ENCODE data around the gene ZNF536.

ZNF536 gene

DNA sequence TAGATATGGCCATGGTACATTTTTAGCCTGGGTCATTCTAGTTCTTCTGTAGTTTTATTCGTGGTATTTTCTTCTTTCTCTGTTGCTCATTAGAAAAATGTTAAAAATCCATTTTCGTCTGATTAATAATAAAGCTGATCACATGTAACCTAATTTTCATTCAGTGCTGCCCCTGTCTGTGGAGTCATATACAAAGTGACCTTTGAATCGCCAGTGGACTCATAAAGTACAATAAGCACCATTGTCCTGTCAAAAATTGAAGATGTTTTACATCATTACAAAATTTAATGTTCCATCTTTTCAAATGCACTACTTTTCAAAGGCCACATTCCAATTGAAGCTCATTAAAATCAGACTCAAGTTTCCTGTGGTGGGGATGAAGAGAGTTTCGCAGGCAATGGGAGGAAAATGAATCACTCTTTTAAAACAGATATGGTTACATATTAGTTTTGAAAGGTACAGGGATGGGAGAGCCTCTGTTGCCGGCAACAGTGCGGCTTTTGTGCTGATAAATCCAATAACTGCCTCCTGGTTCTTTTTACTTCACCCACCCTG lies 205.4 kb downstream of the ZNF536 start:
- DNase-seq (ENCODE audit: low read depth) = no peak
- TF ChIP-seq, protein P1, sequence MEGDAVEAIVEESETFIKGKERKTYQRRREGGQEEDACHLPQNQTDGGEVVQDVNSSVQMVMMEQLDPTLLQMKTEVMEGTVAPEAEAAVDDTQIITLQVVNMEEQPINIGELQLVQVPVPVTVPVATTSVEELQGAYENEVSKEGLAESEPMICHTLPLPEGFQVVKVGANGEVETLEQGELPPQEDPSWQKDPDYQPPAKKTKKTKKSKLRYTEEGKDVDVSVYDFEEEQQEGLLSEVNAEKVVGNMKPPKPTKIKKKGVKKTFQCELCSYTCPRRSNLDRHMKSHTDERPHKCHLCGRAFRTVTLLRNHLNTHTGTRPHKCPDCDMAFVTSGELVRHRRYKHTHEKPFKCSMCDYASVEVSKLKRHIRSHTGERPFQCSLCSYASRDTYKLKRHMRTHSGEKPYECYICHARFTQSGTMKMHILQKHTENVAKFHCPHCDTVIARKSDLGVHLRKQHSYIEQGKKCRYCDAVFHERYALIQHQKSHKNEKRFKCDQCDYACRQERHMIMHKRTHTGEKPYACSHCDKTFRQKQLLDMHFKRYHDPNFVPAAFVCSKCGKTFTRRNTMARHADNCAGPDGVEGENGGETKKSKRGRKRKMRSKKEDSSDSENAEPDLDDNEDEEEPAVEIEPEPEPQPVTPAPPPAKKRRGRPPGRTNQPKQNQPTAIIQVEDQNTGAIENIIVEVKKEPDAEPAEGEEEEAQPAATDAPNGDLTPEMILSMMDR (IDR thresholded peaks at IDR 0.05; ENCODE audit: control insufficient read depth, insufficient read depth, low read depth, low read length, missing control alignments) = no peak
- H3K4me3 ChIP-seq (ENCODE audit: control insufficient read depth, low read depth, low read length) = no peak overlapping the region

DNA sequence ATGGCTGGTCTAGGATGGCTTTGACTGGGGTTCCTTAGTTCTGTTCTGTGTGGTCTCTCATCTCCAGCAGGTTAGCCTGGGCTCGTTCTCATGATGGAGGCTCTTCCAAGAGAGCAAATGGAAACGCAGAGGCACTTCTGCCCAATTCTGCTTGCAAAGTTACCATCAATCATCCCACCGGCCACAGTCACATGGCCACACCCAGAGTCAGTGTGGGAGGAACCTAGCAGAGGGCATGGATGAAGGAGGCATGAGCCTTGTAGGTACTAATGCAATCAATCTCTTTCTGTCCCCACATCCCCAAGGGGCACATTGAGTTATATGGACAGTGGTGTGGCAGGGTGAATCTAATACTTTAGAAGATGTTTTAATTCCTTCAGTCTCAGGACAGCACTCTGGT lies 207.2 kb downstream of the ZNF536 start:
- TF ChIP-seq, protein P1 (IDR thresholded peaks at IDR 0.05; ENCODE audit: control insufficient read depth, insufficient read depth, low read depth, low read length, missing control alignments) = no peak
- DNase-seq (ENCODE audit: low read depth) = no peak
- no peak overlapping the region for H3K4me3 ChIP-seq (ENCODE audit: control insufficient read depth, low read depth, low read length)

DNA sequence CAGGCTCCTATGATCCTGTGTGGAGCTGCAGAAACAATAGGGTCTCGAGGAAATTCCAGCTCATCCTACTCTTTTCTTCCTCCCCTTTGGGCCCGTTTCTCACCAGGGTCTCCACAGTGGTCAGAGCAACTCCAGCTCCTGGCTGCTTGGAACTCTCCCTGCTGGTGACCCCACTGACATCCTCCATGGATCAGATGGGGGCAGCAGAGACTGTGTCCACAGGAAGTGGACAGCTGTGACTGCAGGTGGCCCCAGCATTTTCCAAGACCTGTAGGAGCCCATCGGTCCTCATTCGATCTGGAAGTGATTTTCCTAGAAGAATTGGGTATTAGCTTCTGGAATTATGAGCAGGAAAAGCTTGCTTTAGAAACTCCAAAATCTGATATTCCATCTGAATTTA lies 208.5 kb downstream of the ZNF536 start:
- TF ChIP-seq, protein P1 (IDR thresholded peaks at IDR 0.05; ENCODE audit: control insufficient read depth, insufficient read depth, low read depth, low read length, missing control alignments) = no peak
- H3K4me3 ChIP-seq (ENCODE audit: control insufficient read depth, low read depth, low read length) = no peak overlapping the region
- DNase-seq (ENCODE audit: low read depth) = no peak

DNA sequence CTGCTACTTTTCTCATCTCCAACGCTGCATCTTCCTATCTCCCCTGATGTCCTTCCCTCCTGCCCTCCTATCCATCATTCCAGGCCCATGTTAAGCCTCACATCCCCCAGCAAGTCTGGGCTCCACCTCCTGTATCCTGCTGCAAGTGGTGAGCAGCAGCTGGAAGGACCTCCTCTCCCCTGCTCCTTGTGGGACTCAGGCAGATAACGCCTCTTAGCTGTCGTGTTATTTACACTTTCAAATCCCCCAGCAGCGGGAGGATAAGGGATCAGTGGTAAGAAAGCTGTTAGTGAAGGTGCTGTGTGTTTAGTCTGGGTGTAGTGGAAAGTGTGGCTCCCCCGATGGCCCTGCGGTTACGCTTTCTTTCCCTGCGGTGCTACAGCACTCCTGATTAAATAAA lies 211.9 kb downstream of the ZNF536 start:
- no peak for DNase-seq (ENCODE audit: low read depth)
- H3K4me3 ChIP-seq (ENCODE audit: control insufficient read depth, low read depth, low read length) = no peak overlapping the region
- TF ChIP-seq, protein P1 (IDR thresholded peaks at IDR 0.05; ENCODE audit: control insufficient read depth, insufficient read depth, low read depth, low read length, missing control alignments) = no peak

DNA sequence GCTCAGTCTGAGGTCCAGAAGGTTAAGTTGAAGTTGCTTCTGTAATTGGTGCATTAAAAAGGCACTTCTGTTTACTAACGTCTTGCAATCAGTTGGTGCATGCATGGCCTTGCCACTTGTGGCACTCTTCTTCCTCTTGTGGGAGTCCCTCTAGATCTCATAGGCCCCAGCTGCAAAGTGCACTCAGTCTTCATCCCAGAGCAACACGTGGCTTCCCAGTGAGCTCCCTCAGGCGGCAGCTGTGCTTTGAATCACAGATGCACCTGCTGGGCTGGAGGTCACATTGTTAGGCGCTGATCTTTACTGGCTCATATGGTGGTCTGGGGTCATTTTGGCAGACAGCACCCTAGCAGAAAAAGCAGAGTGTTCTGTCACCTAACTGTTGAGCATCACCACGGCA lies 215.7 kb downstream of the ZNF536 start:
- no peak overlapping the region for H3K4me3 ChIP-seq (ENCODE audit: control insufficient read depth, low read depth, low read length)
- TF ChIP-seq, protein P1 (IDR thresholded peaks at IDR 0.05; ENCODE audit: control insufficient read depth, insufficient read depth, low read depth, low read length, missing control alignments) = no peak
- no peak for DNase-seq (ENCODE audit: low read depth)

DNA sequence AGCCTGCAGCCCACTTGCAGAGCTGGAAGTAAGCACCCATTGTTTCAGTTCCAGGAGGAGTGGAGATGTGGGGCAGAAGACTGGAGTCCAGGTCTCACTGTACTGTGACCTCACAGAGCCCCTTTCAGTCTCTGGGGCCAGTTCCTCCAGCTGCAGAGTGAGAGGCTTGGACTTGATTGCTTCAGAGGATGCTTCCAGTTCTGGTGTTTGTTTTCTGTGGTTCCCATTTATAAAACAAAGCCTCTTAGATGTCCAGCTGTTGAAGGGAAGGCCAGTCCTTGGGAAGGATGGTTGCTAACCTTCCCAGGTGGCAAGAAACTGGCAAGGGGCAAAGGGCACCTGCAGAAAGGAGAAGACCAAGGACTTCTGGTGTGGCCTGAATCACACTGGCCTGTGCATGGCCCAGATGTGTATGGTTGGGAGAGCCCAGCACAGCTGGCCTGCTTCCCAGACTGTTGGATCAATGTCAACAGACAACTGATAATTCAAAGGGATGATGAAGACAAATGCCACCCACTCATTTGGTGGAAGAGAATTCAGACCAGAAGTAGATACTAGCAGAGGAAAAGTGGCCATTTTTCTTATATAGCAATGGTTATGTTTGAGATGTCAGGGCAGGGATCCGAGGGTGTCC lies 218.5 kb downstream of the ZNF536 start:
- no peak for DNase-seq (ENCODE audit: low read depth)
- no peak overlapping the region for H3K4me3 ChIP-seq (ENCODE audit: control insufficient read depth, low read depth, low read length)
- TF ChIP-seq, protein P1 (IDR thresholded peaks at IDR 0.05; ENCODE audit: control insufficient read depth, insufficient read depth, low read depth, low read length, missing control alignments) = no peak
